ENCODE results near the gene NUDT16L1. TPM values are rescaled to one million over a fixed set of nuclear protein-coding genes. Genes with fewer than 3 reads are reported as not detected.
A peak's percentile ranks its signal among the peaks of the same experiment; 100 is the strongest.

NUDT16L1 gene
- total and polyA plus RNA-seq, 2 of the 13 experiments (the other 11 are each of a cell fraction or from before 2014, with no cell fraction given), result 28.0 to 40.5 TPM

DNA sequence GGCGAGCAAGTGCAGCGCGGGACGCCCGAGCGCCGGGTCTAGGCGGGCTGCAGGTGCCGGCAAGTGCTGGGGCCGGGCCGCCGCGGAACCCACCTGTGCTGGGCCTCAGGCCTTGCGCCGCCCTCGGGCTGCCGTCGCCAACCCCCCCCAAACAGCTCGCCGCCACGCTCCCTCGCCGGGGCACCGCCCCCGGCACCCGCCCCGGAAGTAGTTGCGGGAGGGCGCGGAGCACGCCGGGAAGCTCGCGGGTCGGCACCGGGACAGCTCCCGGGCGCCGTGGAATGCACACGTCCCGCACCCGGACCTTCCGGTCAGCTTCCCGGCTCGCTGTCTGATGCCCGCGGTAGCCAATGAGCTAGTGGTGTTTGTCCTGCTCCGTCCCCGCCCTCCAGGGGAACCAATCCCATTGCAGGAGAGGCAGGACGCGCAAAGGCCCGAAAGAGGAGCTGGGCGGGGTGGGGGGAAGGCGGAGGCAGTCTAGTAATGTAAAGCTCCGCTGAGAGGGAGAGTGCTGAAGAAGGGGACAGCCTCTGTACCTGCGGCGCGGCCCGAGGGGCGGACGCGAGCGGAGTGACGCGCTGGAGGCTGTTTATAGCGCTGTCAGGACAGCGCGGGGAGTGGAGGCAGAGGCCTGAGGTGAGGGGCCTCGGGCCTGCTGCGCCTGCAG lies 40.8 kb downstream of the NUDT16L1 start, which contains the start of the genes ANKS3 and DNAAF8 (continued):
- TF ChIP-seq, protein P1, sequence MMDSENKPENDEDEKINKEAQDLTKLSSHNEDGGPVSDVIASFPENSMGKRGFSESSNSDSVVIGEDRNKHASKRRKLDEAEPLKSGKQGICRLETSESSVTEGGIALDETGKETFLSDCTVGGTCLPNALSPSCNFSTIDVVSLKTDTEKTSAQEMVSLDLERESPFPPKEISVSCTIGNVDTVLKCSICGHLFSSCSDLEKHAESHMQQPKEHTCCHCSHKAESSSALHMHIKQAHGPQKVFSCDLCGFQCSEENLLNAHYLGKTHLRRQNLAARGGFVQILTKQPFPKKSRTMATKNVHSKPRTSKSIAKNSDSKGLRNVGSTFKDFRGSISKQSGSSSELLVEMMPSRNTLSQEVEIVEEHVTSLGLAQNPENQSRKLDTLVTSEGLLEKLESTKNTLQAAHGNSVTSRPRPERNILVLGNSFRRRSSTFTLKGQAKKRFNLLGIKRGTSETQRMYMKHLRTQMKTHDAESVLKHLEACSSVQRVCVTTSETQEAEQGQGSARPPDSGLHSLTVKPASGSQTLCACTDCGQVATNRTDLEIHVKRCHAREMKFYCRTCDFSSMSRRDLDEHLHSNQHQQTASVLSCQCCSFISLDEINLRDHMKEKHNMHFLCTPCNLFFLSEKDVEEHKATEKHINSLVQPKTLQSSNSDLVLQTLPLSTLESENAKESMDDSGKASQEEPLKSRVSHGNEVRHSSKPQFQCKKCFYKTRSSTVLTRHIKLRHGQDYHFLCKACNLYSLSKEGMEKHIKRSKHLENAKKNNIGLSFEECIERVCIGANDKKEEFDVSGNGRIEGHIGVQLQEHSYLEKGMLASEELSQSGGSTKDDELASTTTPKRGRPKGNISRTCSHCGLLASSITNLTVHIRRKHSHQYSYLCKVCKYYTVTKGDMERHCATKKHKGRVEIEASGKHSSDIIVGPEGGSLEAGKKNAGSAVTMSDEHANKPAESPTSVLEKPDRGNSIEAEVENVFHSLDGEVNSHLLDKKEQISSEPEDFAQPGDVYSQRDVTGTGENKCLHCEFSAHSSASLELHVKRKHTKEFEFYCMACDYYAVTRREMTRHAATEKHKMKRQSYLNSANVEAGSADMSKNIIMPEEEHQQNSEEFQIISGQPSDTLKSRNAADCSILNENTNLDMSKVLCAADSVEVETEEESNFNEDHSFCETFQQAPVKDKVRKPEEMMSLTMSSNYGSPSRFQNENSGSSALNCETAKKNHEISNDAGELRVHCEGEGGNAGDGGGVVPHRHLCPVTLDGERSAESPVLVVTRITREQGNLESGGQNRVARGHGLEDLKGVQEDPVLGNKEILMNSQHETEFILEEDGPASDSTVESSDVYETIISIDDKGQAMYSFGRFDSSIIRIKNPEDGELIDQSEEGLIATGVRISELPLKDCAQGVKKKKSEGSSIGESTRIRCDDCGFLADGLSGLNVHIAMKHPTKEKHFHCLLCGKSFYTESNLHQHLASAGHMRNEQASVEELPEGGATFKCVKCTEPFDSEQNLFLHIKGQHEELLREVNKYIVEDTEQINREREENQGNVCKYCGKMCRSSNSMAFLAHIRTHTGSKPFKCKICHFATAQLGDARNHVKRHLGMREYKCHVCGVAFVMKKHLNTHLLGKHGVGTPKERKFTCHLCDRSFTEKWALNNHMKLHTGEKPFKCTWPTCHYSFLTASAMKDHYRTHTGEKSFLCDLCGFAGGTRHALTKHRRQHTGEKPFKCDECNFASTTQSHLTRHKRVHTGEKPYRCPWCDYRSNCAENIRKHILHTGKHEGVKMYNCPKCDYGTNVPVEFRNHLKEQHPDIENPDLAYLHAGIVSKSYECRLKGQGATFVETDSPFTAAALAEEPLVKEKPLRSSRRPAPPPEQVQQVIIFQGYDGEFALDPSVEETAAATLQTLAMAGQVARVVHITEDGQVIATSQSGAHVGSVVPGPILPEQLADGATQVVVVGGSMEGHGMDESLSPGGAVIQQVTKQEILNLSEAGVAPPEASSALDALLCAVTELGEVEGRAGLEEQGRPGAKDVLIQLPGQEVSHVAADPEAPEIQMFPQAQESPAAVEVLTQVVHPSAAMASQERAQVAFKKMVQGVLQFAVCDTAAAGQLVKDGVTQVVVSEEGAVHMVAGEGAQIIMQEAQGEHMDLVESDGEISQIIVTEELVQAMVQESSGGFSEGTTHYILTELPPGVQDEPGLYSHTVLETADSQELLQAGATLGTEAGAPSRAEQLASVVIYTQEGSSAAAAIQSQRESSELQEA (CRISPR knock-in tag; IDR thresholded peaks at IDR 0.05; ENCODE audit: not compliant biosample characterization), result no peak
- TF ChIP-seq ZNF562 (CRISPR knock-in tag; IDR thresholded peaks at IDR 0.05; ENCODE audit: borderline replicate concordance) (no peak), MYC (CRISPR knock-in tag; IDR thresholded peaks at IDR 0.05; ENCODE audit: borderline replicate concordance) (peak; percentile 91), PHF5A (CRISPR knock-in tag; IDR thresholded peaks at IDR 0.05; ENCODE audit: low read depth, unreplicated experiment) (peak; percentile 75), ISX (CRISPR knock-in tag; conservative IDR thresholded peaks at IDR 0.05) (no peak), ZNF891 (CRISPR knock-in tag; IDR thresholded peaks at IDR 0.05) (no peak; the same call in 1 of the 2 replicates), ZNF709 (CRISPR knock-in tag; IDR thresholded peaks at IDR 0.05) (peak; percentile 58; the same call in 1 of the 2 replicates), ZNF557 (CRISPR knock-in tag; IDR thresholded peaks at IDR 0.05) (peak; percentile 85; the same call in 1 of the 2 replicates), ZNF382 (CRISPR knock-in tag; IDR thresholded peaks at IDR 0.05; ENCODE audit: borderline replicate concordance) (no peak), SATB2 (CRISPR knock-in tag; IDR thresholded peaks at IDR 0.05) (no peak), NFE2L2 (IDR thresholded peaks at IDR 0.05; ENCODE audit: low read length) (no peak), ZNF746 (CRISPR knock-in tag; IDR thresholded peaks at IDR 0.05) (0 out of 2 replicates have a peak, but pooled peaks have one; percentile 17), ZNF607 (CRISPR knock-in tag; IDR thresholded peaks at IDR 0.05; ENCODE audit: borderline replicate concordance) (no peak)
- TF ChIP-seq, protein P2, sequence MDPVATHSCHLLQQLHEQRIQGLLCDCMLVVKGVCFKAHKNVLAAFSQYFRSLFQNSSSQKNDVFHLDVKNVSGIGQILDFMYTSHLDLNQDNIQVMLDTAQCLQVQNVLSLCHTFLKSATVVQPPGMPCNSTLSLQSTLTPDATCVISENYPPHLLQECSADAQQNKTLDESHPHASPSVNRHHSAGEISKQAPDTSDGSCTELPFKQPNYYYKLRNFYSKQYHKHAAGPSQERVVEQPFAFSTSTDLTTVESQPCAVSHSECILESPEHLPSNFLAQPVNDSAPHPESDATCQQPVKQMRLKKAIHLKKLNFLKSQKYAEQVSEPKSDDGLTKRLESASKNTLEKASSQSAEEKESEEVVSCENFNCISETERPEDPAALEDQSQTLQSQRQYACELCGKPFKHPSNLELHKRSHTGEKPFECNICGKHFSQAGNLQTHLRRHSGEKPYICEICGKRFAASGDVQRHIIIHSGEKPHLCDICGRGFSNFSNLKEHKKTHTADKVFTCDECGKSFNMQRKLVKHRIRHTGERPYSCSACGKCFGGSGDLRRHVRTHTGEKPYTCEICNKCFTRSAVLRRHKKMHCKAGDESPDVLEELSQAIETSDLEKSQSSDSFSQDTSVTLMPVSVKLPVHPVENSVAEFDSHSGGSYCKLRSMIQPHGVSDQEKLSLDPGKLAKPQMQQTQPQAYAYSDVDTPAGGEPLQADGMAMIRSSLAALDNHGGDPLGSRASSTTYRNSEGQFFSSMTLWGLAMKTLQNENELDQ (CRISPR knock-in tag; IDR thresholded peaks at IDR 0.05; ENCODE audit: borderline replicate concordance), result no peak
- TF ChIP-seq, protein P3, sequence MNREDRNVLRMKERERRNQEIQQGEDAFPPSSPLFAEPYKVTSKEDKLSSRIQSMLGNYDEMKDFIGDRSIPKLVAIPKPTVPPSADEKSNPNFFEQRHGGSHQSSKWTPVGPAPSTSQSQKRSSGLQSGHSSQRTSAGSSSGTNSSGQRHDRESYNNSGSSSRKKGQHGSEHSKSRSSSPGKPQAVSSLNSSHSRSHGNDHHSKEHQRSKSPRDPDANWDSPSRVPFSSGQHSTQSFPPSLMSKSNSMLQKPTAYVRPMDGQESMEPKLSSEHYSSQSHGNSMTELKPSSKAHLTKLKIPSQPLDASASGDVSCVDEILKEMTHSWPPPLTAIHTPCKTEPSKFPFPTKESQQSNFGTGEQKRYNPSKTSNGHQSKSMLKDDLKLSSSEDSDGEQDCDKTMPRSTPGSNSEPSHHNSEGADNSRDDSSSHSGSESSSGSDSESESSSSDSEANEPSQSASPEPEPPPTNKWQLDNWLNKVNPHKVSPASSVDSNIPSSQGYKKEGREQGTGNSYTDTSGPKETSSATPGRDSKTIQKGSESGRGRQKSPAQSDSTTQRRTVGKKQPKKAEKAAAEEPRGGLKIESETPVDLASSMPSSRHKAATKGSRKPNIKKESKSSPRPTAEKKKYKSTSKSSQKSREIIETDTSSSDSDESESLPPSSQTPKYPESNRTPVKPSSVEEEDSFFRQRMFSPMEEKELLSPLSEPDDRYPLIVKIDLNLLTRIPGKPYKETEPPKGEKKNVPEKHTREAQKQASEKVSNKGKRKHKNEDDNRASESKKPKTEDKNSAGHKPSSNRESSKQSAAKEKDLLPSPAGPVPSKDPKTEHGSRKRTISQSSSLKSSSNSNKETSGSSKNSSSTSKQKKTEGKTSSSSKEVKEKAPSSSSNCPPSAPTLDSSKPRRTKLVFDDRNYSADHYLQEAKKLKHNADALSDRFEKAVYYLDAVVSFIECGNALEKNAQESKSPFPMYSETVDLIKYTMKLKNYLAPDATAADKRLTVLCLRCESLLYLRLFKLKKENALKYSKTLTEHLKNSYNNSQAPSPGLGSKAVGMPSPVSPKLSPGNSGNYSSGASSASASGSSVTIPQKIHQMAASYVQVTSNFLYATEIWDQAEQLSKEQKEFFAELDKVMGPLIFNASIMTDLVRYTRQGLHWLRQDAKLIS (CRISPR knock-in tag; IDR thresholded peaks at IDR 0.05), result no peak

Data from HepG2 (cell line).